HG03175 (cell line): Measurements from ENCODE around the gene TCF7L1.
"Not testable (repeated sequence)": the region's sequence is repeated elsewhere in the genome, so short reads cannot be mapped to it uniquely, and the experiment has no call there.

Experiments
- ATAC-seq: cut with Tn5 transposase; IDR thresholded peaks from one replicate; pipeline ENCODE4 v1.9.1; 2021; ENCODE audit warnings: mild to moderate bottlenecking, moderate library complexity; ENCODE audit not compliant: unreplicated experiment

The TCF7L1 gene

DNA sequence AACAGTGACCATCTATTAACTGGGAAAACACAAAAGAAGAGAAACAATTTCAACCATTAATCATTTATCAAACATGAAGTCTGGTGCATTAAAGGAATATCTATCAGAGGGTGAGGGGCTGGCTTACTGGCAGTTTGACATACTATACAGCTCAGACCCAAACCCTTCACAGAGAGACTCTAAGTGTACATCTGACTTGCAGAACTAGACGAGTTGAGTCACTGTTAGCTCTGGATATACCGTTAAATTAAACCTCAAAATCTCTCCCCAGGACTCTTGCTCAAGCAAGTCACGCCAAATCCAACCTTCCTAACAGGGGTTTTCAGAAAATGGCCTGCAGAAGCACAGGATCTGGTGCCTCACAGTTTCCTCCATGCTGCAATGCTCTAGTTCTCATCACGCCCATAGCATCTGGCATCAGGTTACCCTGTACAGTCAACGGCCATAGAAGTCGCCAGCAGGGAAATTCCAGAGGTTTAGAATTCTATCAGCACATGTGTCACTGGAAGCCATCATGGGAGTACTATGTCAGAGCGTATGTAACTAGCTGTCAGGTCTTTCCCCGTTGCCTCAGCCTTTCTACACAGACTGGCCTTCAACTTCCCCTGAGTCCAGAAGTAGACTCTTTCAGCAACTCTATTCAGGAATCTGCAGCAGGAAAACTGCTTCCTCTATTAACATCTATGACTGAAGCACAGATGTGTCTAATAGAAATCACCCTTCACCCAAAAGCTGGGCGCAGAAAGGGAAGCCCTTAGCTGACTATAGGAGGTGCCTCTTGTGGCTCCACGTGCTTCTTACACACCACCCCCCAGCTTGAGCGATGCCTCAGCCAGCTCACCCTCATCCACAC, 185.3 kb downstream of the TCF7L1 start:
- no peak for ATAC-seq

- ATAC-seq, result no peak
These were observed 186.6 kb downstream of the TCF7L1 start for GRCh38 chr2:85319796-85320195.

GRCh38 chr2:85323351-85323987, 190.3 kb downstream of the TCF7L1 start:
- no peak for ATAC-seq

DNA sequence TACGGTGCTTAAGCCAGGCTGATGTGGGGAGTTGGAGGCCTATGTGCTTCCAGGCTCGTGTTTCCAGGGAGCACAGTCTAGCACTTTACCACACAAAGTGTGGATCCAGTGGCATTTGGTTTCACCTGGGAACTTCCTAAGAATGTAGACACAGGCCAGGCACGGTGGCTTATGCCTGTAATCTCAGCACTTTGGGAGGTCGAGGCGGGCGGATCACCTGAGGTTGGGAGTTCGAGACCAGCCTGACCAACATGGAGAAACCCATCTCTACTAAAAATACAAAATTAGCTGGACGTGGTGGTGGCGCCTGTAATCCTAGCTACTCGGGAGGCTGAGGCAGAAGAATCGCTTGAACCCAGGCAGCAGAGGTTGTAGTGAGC, 190.8 kb downstream of the TCF7L1 start:
- ATAC-seq, result not testable (repeated sequence)

GRCh38 chr2:85324639-85325465, 191.7 kb downstream of the TCF7L1 start:
- ATAC-seq, result no peak

DNA sequence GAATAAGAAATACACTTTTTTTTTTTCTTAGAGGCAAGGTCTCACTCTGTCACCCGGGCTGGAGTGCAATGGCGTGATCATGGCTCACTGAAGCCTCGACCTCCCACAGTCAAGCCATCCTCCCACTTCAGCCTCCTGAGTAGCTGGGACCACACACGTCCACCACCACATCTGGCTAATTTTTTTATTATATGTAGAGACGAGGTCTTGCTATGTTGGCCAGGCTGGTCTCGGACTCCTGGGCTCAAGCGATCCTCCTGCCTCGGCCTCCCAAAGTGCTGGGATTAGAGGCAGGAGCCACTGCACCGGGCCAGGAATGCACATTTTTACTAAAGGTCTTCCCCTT, 192.2 kb downstream of the TCF7L1 start:
- no peak for ATAC-seq

DNA sequence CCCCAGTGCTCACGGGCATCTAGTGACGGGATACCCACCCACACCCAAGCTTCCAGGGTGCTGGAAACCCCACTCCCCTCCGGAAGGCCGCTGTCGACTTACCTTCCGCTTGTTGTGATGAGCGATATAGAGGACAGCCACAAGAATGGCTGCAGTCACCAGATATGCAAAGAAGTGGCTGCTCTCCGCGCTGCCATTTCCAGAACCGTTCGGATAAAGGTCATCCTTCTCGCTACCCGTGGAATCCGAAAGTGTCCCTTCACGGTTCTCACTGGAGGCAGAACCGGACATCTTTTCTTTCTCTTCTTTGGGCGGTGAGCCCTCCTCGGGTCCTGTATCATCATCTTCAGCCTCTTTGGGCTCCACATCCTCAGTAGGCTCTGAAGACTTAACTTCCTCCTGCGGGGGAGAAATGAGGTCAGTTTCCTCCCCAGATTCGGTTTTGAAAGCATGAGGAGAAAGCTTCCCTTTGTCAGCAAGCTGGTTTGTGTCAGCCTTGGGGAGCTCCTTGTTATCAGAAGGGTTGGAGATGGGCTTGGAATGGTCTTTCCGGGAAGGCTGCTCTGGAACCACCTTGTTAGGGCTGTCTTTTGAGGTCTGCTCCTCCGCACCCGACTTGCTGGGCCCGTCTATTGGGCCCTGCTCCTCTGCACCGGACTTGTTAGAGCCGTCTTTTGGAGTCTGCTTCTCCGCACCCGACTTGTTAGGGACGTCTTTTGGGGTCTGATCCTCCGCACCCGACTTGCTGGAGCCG, 193.4 kb downstream of the TCF7L1 start:
- peak; percentile 28 for ATAC-seq

DNA sequence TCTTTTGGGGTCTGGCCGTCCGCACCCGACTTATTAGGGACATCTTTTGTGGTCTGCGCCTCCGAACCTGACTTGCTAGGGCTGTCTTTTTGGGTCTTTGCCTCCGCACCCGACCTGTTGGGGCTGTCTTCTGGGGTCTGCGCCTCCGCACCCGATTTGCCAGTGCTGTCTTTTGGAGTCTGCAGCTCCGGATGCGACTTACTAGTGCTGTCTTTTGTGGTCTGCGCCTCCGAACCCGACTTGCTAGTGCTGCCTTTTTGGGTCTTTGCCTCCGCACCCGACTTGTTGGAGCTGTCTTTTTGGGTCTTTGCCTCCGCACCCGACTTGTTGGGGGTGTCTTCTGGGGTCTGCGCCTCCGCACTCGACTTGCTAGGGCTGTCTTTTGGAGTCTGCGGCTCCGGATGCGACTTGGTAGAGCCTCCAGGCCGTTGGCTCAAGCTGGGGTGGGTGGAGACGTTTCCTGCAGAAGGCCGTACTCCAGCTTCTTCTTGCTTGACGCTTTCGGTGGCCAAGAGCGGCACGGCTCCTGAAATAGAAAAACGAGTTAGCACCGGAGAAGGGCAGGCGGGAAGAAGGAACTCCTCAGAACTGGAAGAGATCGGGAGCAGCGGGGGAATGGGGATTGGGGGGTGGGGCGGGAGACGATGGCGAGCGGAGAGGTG, 194.1 kb downstream of the TCF7L1 start:
- peak; percentile 40 for ATAC-seq

DNA sequence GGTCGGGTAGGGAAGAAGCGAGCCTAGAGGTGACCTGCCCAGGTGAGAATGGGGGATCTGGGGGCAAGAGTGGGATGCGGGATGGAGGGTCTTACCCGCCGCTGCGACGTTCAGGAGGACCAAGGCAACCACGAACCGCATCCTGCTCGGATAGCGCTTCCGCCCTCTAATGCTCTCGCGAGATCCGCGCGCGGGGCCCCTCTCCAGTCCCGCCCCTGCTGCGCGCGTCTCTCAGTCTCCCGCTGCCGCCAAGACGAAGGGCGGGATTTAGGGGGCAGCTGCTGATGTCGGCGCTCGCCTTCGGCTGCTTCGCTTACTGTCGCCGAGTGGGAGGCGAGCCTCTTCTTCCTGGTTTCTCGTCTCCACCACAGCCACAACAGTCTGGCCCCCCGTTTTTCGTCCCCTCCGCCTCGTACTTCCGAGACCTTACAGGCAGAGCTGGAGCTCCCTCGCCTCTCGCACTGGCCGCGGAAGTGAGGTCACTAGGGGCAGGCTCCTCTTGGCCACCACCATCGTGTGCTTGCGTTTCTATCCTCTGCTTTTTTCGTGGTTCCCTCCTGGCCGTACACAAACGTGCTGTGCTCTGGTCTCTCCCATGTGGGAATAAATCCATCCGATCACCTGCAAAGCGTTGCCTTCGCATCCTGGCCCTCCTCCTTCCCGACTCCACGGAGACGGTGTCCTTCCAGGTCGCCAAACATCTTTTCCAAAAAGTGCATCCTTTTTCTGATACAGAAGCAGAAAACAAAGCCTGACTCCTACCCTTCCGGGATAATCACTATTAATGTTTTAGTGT, 194.8 kb downstream of the TCF7L1 start, which contains the start of gene TGOLN2:
TSS of gene TGOLN2 (minus strand) at position 168 of the 796 bp plus-strand sequence. CDS start at position 141, 27 bp downstream.
- ATAC-seq, result peak; percentile 87

GRCh38 chr2:85329181-85329651, 196.0 kb downstream of the TCF7L1 start:
- ATAC-seq, result no peak

- not testable (repeated sequence) for ATAC-seq
These were observed 196.5 kb downstream of the TCF7L1 start for GRCh38 chr2:85329701-85330100.

DNA sequence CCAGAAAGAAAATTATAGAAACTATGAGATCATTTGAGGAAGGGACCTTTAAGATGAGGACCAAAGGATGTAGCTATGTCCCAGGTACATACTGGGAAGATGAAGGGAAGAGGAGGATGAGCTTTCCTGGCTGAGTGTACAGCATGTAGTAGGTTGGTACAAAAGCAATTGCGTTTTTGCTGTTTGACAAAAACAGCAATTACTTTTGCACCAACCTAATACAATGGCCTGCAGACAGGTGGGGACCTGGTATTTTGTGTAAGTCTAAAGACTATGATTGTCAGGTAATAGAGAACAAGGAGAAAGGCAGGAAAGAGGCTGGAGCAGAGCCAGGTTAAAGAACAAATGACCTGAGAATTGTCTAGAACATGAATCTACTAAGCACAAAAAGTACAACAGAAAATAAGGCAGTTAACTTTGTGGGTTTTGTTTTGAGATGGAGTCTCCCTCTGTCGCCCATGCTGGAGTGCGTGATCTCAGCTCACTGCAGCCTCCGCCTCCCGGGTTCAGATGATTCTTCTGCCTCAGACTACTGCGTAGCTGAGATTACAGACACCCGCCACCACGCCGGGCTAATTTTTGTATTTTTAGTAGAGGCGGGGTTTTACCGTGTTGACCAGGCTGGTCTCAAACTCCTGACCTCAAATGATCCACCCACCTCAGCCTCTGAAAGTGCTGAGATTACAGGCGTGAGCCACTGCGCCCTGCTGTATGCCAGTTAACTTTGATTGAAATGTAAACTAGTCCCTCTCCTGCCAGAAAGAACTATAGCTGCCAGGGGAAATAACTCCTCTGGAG, 197.8 kb downstream of the TCF7L1 start:
- ATAC-seq, result no peak

- not testable (repeated sequence) for ATAC-seq
These were observed 200.7 kb downstream of the TCF7L1 start for GRCh38 chr2:85333877-85334276.

GRCh38 chr2:85334928-85335327, 201.7 kb downstream of the TCF7L1 start:
- ATAC-seq, result no peak

DNA sequence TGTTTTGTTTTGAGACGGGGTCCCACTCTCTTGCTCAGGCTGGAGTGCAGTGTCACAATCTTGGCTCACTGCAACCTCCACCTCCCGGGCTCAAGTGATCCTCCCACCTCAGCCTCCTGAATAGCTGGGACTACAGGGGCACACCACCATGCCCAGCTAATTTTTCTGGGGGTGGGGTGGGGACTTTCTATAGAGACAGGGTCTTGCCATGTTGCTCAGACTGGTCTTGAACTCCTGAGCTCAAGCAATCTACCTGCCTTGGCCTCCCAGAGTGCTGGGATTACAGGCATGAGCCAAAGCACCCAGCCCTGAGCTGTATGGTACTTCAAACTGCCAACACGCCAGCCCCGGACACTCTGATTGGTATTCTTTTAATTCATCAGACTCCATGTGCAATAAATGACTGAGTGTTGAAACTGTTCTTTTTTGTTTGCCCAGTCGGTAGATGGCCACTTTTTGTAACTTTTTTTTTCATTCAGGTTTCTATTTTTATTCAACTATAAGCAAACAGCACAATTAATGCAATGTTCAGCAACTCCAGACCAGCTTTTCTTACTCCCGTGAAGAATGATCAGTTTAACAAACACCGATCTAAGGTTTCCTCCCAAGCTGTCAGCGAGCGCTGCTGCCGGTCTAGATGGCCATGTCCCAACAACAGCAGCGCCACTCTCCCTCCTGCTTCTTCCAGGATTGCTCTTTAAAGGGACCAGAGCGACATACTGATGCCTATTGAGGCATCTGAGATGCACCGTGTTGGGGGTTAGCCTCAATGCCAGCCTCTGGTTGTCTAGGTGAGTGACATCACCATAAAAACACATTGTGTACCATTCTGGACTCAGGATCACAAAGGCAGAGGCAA, 207.1 kb downstream of the TCF7L1 start:
- no peak for ATAC-seq

DNA sequence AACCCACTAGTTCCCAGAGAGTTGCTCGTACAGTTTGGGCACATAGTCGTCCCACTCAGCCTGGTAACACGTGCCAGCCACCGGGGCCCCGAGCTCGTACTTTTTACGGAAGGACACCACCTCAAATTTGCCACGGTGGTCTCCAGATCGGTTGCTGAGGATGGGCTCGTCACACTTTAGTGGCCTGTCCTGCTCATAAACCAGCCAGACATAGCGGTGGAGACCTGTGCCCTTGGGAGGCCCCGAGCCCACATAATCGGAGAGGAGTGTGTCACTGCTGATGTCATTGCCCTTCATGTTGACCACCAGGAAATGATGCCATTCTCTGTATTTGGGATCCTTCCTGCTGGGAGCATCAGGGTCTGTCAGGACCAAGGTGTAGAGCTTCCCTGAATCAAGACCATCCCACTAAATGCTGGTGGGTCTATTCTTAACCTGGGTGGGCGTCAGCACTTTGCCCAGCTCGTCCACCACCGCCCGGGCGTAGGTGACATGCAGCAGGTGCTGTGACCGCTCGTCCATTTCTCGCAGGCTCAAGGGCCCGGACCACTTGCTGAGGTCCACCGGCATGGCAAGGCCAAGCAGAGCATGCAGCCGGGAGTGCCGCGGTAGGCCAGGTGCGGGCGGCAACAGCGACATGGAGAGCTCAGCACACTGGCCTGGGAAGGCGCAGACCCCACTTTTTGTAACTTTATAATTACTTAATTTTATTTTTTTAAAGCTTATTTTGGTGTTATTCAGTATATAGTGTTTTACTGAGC, 208.3 kb downstream of the TCF7L1 start:
- ATAC-seq, result no peak

- ATAC-seq, result no peak
These were observed 209.0 kb downstream of the TCF7L1 start for GRCh38 chr2:85342156-85342555.
